Ovary (tissue), 10 donors: Measurements from ENCODE around the gene IGLON5. TPM values are rescaled to one million over a fixed set of nuclear protein-coding genes. Genes with fewer than 3 reads are reported as not detected.

Source experiments
- DNase-seq, 5 donors: peaks; one replicate each; pipeline ENCODE4 v3.0.0-alpha.2; 2019 to 2020
- H3K27ac ChIP-seq, 2 donors: fragments of 200-600 bp; one replicate each; pipeline versions ENCODE4 v1.5.1 to v1.8.0; 2019 to 2022
- H3K27me3 ChIP-seq: fragments of 200-600 bp; one replicate; pipeline ENCODE4 v1.8.0; 2022
- H3K36me3 ChIP-seq: fragments of 200-600 bp; sonication (generic); one replicate; pipeline ENCODE4 v1.5.1; 2019
- H3K4me1 ChIP-seq: one replicate; pipeline ENCODE4 v1.8.1; 2013; ENCODE audit warnings: mild to moderate bottlenecking, moderate library complexity; ENCODE audit not compliant: insufficient read depth
- H3K4me3 ChIP-seq: fragments of 200-600 bp; sonication (generic); one replicate; pipeline ENCODE4 v1.5.1; 2017
- H3K9me3 ChIP-seq, 2 donors: fragments of 200-600 bp in 1 of 2; sonication (generic) in 1 of 2; one replicate each; pipeline versions ENCODE4 v1.5.1 to v1.8.1; 2013 to 2019; ENCODE audit warnings: mild to moderate bottlenecking in 1 of 2, moderate library complexity in 1 of 2
- CTCF ChIP-seq, 3 donors: fragments of 450-650 bp in 2 of 3; fragments of 200-600 bp in 1 of 3; IDR thresholded peaks; one replicate each; pipeline versions ENCODE4 v1.5.1 to v1.8.0; 2016 to 2022; ENCODE audit warnings: antibody characterized with exemption in 3 of 3, mild to moderate bottlenecking in 1 of 3
- EP300 ChIP-seq: sonication (generic); formaldehyde crosslinking; IDR thresholded peaks from one replicate; pipeline ENCODE4 v1.6.1; 2017; ENCODE audit warnings: antibody characterized with exemption
- POLR2A ChIP-seq: fragments of 450-650 bp; IDR thresholded peaks from one replicate; pipeline ENCODE4 v1.6.1; 2017; ENCODE audit warnings: antibody characterized with exemption, mild to moderate bottlenecking, moderate library complexity
- WGBS, 3 donors: extraction: QIAGEN DNeasy Blood & Tissue Kit in 1 of 3; methylation state at CpG; one replicate each; pipeline versions ENCODE4 v1.1.5 to v1.1.7; 2013 to 2017; 5-methylcytosine and 5-hydroxymethylcytosine counted together
- intact Hi-C, 4 donors: fragments of 100-400 bp; cut with DNase I; formaldehyde crosslinking; loops; one replicate each; pipeline versions ENCODE4 v1.11.0 to v1.15.1; 2022 to 2023
- long read RNA-seq, 3 donors: library from polyadenylated mRNA in 2 of 3; unstranded in 2 of 3; transcript quantifications; one replicate each; pipeline ENCODE4 v2.0.0 and lab custom pipeline, GENCODE V29; 2021 to 2026
- polyA plus RNA-seq, 2 donors: library from polyadenylated mRNA; stranded (reverse); fragments of 200-250 nt in 1 of 2; fragments of 350-450 nt in 1 of 2; fragmentation: Illumina TruSeq in 1 of 2; extraction: RNeasy Lipid Tissue Mini Kit (QIAGEN cat#74804) in 1 of 2; gene quantifications; one replicate each; pipeline ENCODE4 v1.2.3, GENCODE V29; 2013 to 2014
- total RNA-seq, 7 donors: library from RNA; depleted of rRNA in 2 of 7; stranded (reverse); fragments of >200 nt in 2 of 7; fragmentation: NEBNext Ultra II Directional in 3 of 7; extraction: Animal tissue kit (Norgen Biotek cat#: 25700) in 3 of 7; gene quantifications; one replicate each; pipeline versions ENCODE4 v1.1.0 to v1.2.4, GENCODE V29; 2016 to 2023
- donor health status: DM: no; HTN: no; CAD: no; lungs with moderate emphysema.
- donor health status: DM: no; HTN: no; CAD: no.
- donor health status: Bipolar disorder and iron deficiency.
- donor health status: DM: yes; HTN: yes; CAD: no.
- donor health status: DM: no; HTN: no; CAD: no.
- donor health status: DM: yes; HTN: yes; CAD: no.

IGLON5 gene
- total RNA-seq (under 1 TPM in 6 of 7 donors, not detected in 1; 0.08 to 0.96 (median 0.29) TPM), polyA plus RNA-seq (1 to 10 TPM in 1 of 2 donors, under 1 TPM in 1; 0.13 to 1.6 TPM)
- long read RNA-seq, donor 1, partial matches to known transcripts: 0 of 2 reads
- long read RNA-seq, donor 1, other reads (novel, unspliced or antisense): 2 of 2 reads
- long read RNA-seq, donor 2, transcript IGLON5-201 (8 exons, 2,606 nt): major isoform, 5 of 5 reads
- long read RNA-seq, donor 2, partial matches to known transcripts: 0 of 5 reads
- long read RNA-seq, donor 2, other reads (novel, unspliced or antisense): 0 of 5 reads
- long read RNA-seq, donor 3: 0 reads

GRCh38 chr19:51311351-51312257 is at the start of gene IGLON5:
Gene IGLON5, plus strand, starts transcription at chr19:51311644. Its CDS starts 204 bp downstream, at chr19:51311848.
- no peak for DNase-seq
- H3K27me3 ChIP-seq: no peaks in the 10 kb centered on the region

GRCh38 chr19:51263808-51264207 is 47.6 kb upstream of the IGLON5 start:
- intact Hi-C loops: no loop called here
- DNase-seq: no peak
- Histone ChIP-seq H3K27me3 (no peaks in the 10 kb centered on the region), H3K36me3 (no peaks in the 10 kb centered on the region), H3K27ac (no peak overlapping the region), H3K9me3 (no peaks in the 10 kb centered on the region), H3K4me1 (no peaks in the 10 kb centered on the region), H3K4me3 (no peak overlapping the region)
- 70 to 75% (median 72%) methylated on average over 4 of the region's 4 CpGs for WGBS, 3 donors
- TF ChIP-seq CTCF (IDR thresholded peaks at IDR 0.05) (no peak), EP300 (no peak), POLR2A (no peak)

More at GRCh38 chr19:51311351-51312257, at the start of gene IGLON5:
- H3K9me3 ChIP-seq: peaks cover 0 to 11% of the 10 kb centered on the region in 2 donors
- H3K27ac ChIP-seq: no peak within 1 kb of the TSS
- 2 to 3% (median 3%) methylated on average over 16 to 63 of the region's 76 CpGs for WGBS, 3 donors
- H3K36me3 ChIP-seq: no peaks in the 10 kb centered on the region
- intact Hi-C loops: no loop called here
- no peaks in the 10 kb centered on the region for H3K4me1 ChIP-seq
- no peak for TF ChIP-seq EP300
- TF ChIP-seq CTCF (IDR thresholded peaks at IDR 0.05): no peak
- no peak for TF ChIP-seq POLR2A
- H3K4me3 ChIP-seq: no peak within 1 kb of the TSS

GRCh38 chr19:51271067-51271466 is 40.4 kb upstream of the IGLON5 start:
- Histone ChIP-seq H3K27ac (no peak overlapping the region), H3K4me3 (no peak overlapping the region), H3K36me3 (no peaks in the 10 kb centered on the region), H3K27me3 (no peaks in the 10 kb centered on the region), H3K9me3 (no peaks in the 10 kb centered on the region), H3K4me1 (no peaks in the 10 kb centered on the region)
- 47 to 50% (median 49%) methylated on average over 26 of the region's 26 CpGs for WGBS, 3 donors
- DNase-seq: no peak
- intact Hi-C loops: no loop called here
- TF ChIP-seq CTCF (IDR thresholded peaks at IDR 0.05): no peak
- no peak for TF ChIP-seq POLR2A
- no peak for TF ChIP-seq EP300

GRCh38 chr19:51272183-51272810 is 39.1 kb upstream of the IGLON5 start:
- WGBS, 3 donors: 45 to 58% (median 55%) methylated on average over 6 of the region's 6 CpGs
- no peaks in the 10 kb centered on the region for H3K4me1 ChIP-seq
- no peak overlapping the region for H3K27ac ChIP-seq
- no peaks in the 10 kb centered on the region for H3K36me3 ChIP-seq
- TF ChIP-seq EP300: no peak
- no peak for TF ChIP-seq CTCF (IDR thresholded peaks at IDR 0.05)
- TF ChIP-seq POLR2A: no peak
- H3K4me3 ChIP-seq: no peak overlapping the region
- no peaks in the 10 kb centered on the region for H3K27me3 ChIP-seq
- intact Hi-C loops: no loop called here
- no peak for DNase-seq
- H3K9me3 ChIP-seq: no peaks in the 10 kb centered on the region
